Fibroblast of skin of back (primary cell): ENCODE measurements around the gene NHERF2. TPM values are rescaled to one million over a fixed set of nuclear protein-coding genes. Genes with fewer than 3 reads are reported as not detected.
A peak's percentile ranks its signal among the peaks of the same experiment; 100 is the strongest.

Source experiments
- DNase-seq: peaks from one replicate; pipeline ENCODE4 v3.0.0-alpha.2; 2013
- polyA plus RNA-seq, 2 experiments: library from polyadenylated mRNA; unstranded; fragments of 120-200 nt; gene quantifications; one replicate each; pipeline ENCODE4 v1.2.1, GENCODE V29; 2013; ENCODE audit not compliant: insufficient read length in 2 of 2

The NHERF2 gene
- 223 TPM for polyA plus RNA-seq (2013, experiment 1 of 2; ENCODE audit: insufficient read length)
- 200 TPM for polyA plus RNA-seq (2013, experiment 2 of 2; ENCODE audit: insufficient read length)

GRCh38 chr16:2026461-2027023, at the start of gene NHERF2:
Gene NHERF2, plus strand, starts transcription at chr16:2026902. Its CDS starts 104 bp downstream, at chr16:2027006.
- no peak for DNase-seq

GRCh38 chr16:1976951-1977874, 49.5 kb upstream of the NHERF2 start:
- no peak for DNase-seq

GRCh38 chr16:1977875-1978268, 48.8 kb upstream of the NHERF2 start:
- DNase-seq: no peak

GRCh38 chr16:1978476-1979120, 48.1 kb upstream of the NHERF2 start:
- DNase-seq: no peak

GRCh38 chr16:1979271-1980029, 47.3 kb upstream of the NHERF2 start:
- DNase-seq: no peak

GRCh38 chr16:1980030-1980769, 46.5 kb upstream of the NHERF2 start:
- no peak for DNase-seq

GRCh38 chr16:1980770-1981087, 46.0 kb upstream of the NHERF2 start:
- no peak for DNase-seq

- DNase-seq: no peak
Measured at GRCh38 chr16:1981398-1981836, 45.3 kb upstream of the NHERF2 start, which contains the start of gene NOXO1. Gene NOXO1, minus strand, starts transcription at chr16:1981469. Its CDS starts 290 bp downstream, at chr16:1981179.

- DNase-seq: no peak
Measured at GRCh38 chr16:1982013-1982433, 44.7 kb upstream of the NHERF2 start.

GRCh38 chr16:1982991-1983543, 43.6 kb upstream of the NHERF2 start:
- no peak for DNase-seq

- DNase-seq: peak; percentile 92
Measured at GRCh38 chr16:1983544-1984346, 43.0 kb upstream of the NHERF2 start, which contains the start of gene GFER. Gene GFER, plus strand, starts transcription at chr16:1984193. Its CDS starts 26 bp downstream, at chr16:1984219.

GRCh38 chr16:1984347-1985225, 42.1 kb upstream of the NHERF2 start:
- no peak for DNase-seq

GRCh38 chr16:1985466-1986150, 41.1 kb upstream of the NHERF2 start:
- DNase-seq: no peak

GRCh38 chr16:1987198-1987597, 39.5 kb upstream of the NHERF2 start:
- no peak for DNase-seq

- no peak for DNase-seq
Measured at GRCh38 chr16:1989209-1990100, 37.2 kb upstream of the NHERF2 start, which contains the start of gene SYNGR3. Gene SYNGR3, plus strand, starts transcription at chr16:1989970. Its CDS starts 133 bp downstream, at chr16:1990103.

GRCh38 chr16:1990101-1990350, 36.7 kb upstream of the NHERF2 start:
- DNase-seq: no peak

GRCh38 chr16:1990351-1991134, 36.2 kb upstream of the NHERF2 start:
- no peak for DNase-seq
